Suprapubic skin (tissue), 4 donors: ENCODE results near the gene PCBP3. TPM values are rescaled to one million over a fixed set of nuclear protein-coding genes. Genes with fewer than 3 reads are reported as not detected.

ENCODE experiments used
- DNase-seq, 2 donors: peaks; one replicate each; pipeline ENCODE4 v3.0.0-alpha.2; 2019; ENCODE audit warnings: low spot score in 2 of 2
- H3K27ac ChIP-seq: fragments of 200-600 bp; sonication (generic); one replicate; pipeline ENCODE4 v1.5.1; 2019
- H3K27me3 ChIP-seq: fragments of 200-600 bp; sonication (generic); one replicate; pipeline ENCODE4 v1.5.1; 2019
- H3K36me3 ChIP-seq: fragments of 200-600 bp; sonication (generic); one replicate; pipeline ENCODE4 v1.5.1; 2019
- H3K4me1 ChIP-seq: fragments of 200-600 bp; sonication (generic); one replicate; pipeline ENCODE4 v1.5.1; 2019
- H3K4me3 ChIP-seq: fragments of 200-600 bp; sonication (generic); one replicate; pipeline ENCODE4 v1.5.1; 2019; ENCODE audit warnings: mild to moderate bottlenecking
- H3K9me3 ChIP-seq: fragments of 200-600 bp; sonication (generic); one replicate; pipeline ENCODE4 v1.5.1; 2019
- CTCF ChIP-seq, 2 donors: fragments of 200-600 bp in 1 of 2; fragments of 450-650 bp in 1 of 2; sonication (generic) in 1 of 2; IDR thresholded peaks; one replicate each; pipeline ENCODE4 v1.5.1; 2016 to 2019; ENCODE audit warnings: antibody characterized with exemption in 2 of 2, mild to moderate bottlenecking in 1 of 2, moderate library complexity in 1 of 2
- EP300 ChIP-seq: sonication (generic); formaldehyde crosslinking; IDR thresholded peaks from one replicate; pipeline ENCODE4 v1.6.1; 2017; ENCODE audit warnings: antibody characterized with exemption
- POLR2A ChIP-seq, 2 donors: fragments of 450-650 bp; IDR thresholded peaks; one replicate each; pipeline ENCODE4 v1.6.1; 2017; ENCODE audit warnings: antibody characterized with exemption in 2 of 2, mild to moderate bottlenecking in 2 of 2, moderate library complexity in 2 of 2
- POLR2AphosphoS5 ChIP-seq, 3 donors: sonication (generic); formaldehyde crosslinking; IDR thresholded peaks; one replicate each; pipeline ENCODE4 v1.6.1; 2017; ENCODE audit warnings: antibody characterized with exemption in 3 of 3
- WGBS: methylation state at CpG from one replicate; pipeline ENCODE4 v1.1.5; 2018; 5-methylcytosine and 5-hydroxymethylcytosine counted together
- total RNA-seq, 4 donors: library from RNA; depleted of rRNA; stranded (reverse); fragments of >200 nt; gene quantifications; one replicate each; pipeline ENCODE4 v1.1.0, GENCODE V29; 2016

Gene PCBP3
- total RNA-seq, 4 donors from 2014 or later = 0.97 to 7.3 (median 2.7) TPM

GRCh38 chr21:45874716-45875415 is 231.3 kb downstream of the PCBP3 start:
- no peaks in the 10 kb centered on the region for H3K36me3 ChIP-seq
- no peak overlapping the region for H3K27ac ChIP-seq
- peaks cover 8% of the 10 kb centered on the region for H3K4me1 ChIP-seq
- no peaks in the 10 kb centered on the region for H3K9me3 ChIP-seq
- WGBS = 39% methylated on average over 12 of the region's 33 CpGs
- peaks cover 6% of the 10 kb centered on the region for H3K27me3 ChIP-seq
- H3K4me3 ChIP-seq = peak overlapping the region; percentile 5
- TF ChIP-seq POLR2AphosphoS5 (IDR thresholded peaks at IDR 0.05) (peak in 1 of 3 donors; percentile 35), EP300 (no peak)
- peak in 1 of 2 donors; percentile 74 for DNase-seq

DNA sequence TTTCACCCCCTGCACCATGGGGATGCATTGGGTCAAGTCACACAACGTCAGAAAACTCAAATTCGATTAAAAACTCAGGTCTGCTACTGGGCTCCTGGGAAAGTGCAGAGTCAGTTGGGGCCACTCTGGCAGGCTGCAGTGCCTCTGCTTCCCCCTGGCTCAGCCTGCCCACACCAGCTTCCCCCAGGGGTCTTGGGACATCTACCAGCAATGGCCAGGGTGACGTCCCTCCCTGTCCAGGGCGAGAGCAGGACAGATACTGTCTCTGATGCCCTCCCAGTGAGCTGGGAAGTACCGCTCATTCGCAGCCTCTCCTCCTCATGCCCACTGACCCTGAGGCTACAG is 231.9 kb downstream of the PCBP3 start:
- Histone ChIP-seq H3K9me3 (no peaks in the 10 kb centered on the region), H3K36me3 (no peaks in the 10 kb centered on the region), H3K27me3 (peaks cover 6% of the 10 kb centered on the region), H3K27ac (peak overlapping the region; percentile 6), H3K4me1 (peaks cover 13% of the 10 kb centered on the region), H3K4me3 (no peak overlapping the region)
- TF ChIP-seq EP300 (no peak), POLR2AphosphoS5 (IDR thresholded peaks at IDR 0.05) (no peak), CTCF (IDR thresholded peaks at IDR 0.05) (no peak), POLR2A (IDR thresholded peaks at IDR 0.05) (no peak)
- no peak for DNase-seq
- WGBS = 67% methylated on average over 6 of the region's 6 CpGs

- DNase-seq = peak in 1 of 2 donors; percentile 52
- H3K36me3 ChIP-seq = no peaks in the 10 kb centered on the region
- no peak overlapping the region for H3K27ac ChIP-seq
- 97% methylated on average over 9 of the region's 12 CpGs for WGBS
- no peak for TF ChIP-seq POLR2A (IDR thresholded peaks at IDR 0.05)
- H3K9me3 ChIP-seq = no peaks in the 10 kb centered on the region
- H3K27me3 ChIP-seq = peaks cover 6% of the 10 kb centered on the region
- no peak overlapping the region for H3K4me3 ChIP-seq
- H3K4me1 ChIP-seq = peaks cover 18% of the 10 kb centered on the region
Observed at GRCh38 chr21:45875881-45876280, 232.4 kb downstream of the PCBP3 start.

- Histone ChIP-seq H3K27ac (no peak overlapping the region), H3K4me1 (peaks cover 19% of the 10 kb centered on the region), H3K36me3 (no peaks in the 10 kb centered on the region), H3K9me3 (no peaks in the 10 kb centered on the region), H3K4me3 (no peak overlapping the region), H3K27me3 (peaks cover 6% of the 10 kb centered on the region)
- WGBS = 68% methylated on average over 18 of the region's 28 CpGs
- peak in 1 of 2 donors; percentile 53 for DNase-seq
- no peak for TF ChIP-seq CTCF (IDR thresholded peaks at IDR 0.05)
Observed at GRCh38 chr21:45876381-45877170, 233.1 kb downstream of the PCBP3 start.

DNA sequence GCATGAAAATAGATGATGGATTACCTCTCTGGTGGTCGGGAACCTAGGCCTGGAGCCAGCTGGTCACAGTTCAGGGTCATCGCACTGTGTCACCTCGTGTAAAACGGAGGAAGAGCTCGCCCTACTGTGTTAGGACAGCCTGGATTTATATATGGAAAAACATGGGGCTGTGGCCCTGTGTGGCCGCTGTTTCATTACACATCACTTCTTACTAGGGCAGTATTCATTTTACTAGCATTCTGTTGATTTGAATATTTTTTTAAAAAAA is 233.6 kb downstream of the PCBP3 start:
- H3K27ac ChIP-seq = no peak overlapping the region
- no peak overlapping the region for H3K4me3 ChIP-seq
- WGBS = 78% methylated on average over 6 of the region's 6 CpGs
- TF ChIP-seq EP300 (no peak), CTCF (IDR thresholded peaks at IDR 0.05) (no peak), POLR2A (IDR thresholded peaks at IDR 0.05) (no peak), POLR2AphosphoS5 (IDR thresholded peaks at IDR 0.05) (no peak)
- DNase-seq = no peak
- H3K9me3 ChIP-seq = no peaks in the 10 kb centered on the region
- peaks cover 6% of the 10 kb centered on the region for H3K27me3 ChIP-seq
- H3K36me3 ChIP-seq = no peaks in the 10 kb centered on the region
- peaks cover 19% of the 10 kb centered on the region for H3K4me1 ChIP-seq

- Histone ChIP-seq H3K36me3 (no peaks in the 10 kb centered on the region), H3K9me3 (no peaks in the 10 kb centered on the region), H3K4me1 (peaks cover 19% of the 10 kb centered on the region), H3K27me3 (peaks cover 6% of the 10 kb centered on the region), H3K27ac (no peak overlapping the region), H3K4me3 (no peak overlapping the region)
- no peak for TF ChIP-seq CTCF (IDR thresholded peaks at IDR 0.05)
- TF ChIP-seq POLR2A (IDR thresholded peaks at IDR 0.05) = no peak
- TF ChIP-seq EP300 = no peak
- no peak for TF ChIP-seq POLR2AphosphoS5 (IDR thresholded peaks at IDR 0.05)
- WGBS = 77% methylated on average over 6 of the region's 9 CpGs
- peak in 1 of 2 donors; percentile 41 for DNase-seq
Observed at GRCh38 chr21:45877821-45878469, 234.4 kb downstream of the PCBP3 start.
